HG02588 (cell line): ENCODE data around the gene TANGO2.

Experiments used
- ATAC-seq: cut with Tn5 transposase; IDR thresholded peaks from one replicate; pipeline ENCODE4 v1.9.1; 2021; ENCODE audit warnings: mild to moderate bottlenecking, moderate library complexity; ENCODE audit not compliant: unreplicated experiment

TANGO2 gene

GRCh38 chr22:20024650-20025397 is 3.9 kb downstream of the TANGO2 start:
- ATAC-seq: no peak

- ATAC-seq: no peak
Observed at GRCh38 chr22:20025401-20026203, 4.7 kb downstream of the TANGO2 start.

GRCh38 chr22:20026204-20026908 is 5.4 kb downstream of the TANGO2 start:
- no peak for ATAC-seq

- ATAC-seq: no peak
Observed at GRCh38 chr22:20026996-20027601, 6.2 kb downstream of the TANGO2 start.

DNA sequence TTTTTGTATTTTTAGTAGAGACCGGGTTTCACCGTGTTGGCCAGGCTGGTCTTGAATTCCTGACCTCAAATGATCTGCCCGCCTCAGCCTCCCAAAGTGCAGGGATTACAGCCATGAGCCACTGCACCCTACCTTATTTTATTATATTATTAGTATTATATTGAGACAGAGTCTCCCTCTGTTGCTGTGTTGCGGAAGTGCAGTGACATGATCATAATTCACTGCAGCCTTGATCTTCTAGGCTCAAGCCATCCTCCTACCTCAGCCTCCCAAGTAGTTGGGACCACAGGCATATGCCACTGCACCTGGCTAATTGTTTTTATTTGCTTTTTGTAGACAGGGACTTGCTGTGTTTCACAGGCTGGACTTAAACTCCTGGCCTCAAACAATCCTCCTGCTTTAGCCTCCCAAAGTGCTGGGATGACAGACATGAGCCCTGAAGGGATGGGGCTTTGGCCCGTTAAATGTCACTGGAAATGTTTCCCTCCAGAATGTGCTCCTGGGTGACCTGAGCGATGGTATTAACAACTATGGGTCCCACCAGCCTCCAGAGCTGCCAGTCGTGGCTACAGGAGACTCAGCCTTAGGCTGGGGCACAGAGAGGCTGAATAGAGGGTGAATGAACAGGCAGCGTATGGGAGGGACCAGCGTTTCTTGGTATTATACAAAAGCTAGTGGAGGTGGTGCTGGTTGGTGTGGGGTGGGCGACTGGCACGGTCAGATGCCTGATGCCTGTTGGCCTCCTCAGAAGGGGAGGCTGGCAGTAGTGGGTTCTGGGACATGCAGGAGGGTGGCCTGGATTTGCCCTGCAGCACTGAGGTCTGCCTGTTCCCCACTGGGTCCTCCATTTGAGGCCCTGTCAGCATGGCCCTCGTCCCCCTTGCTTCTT is 7.3 kb downstream of the TANGO2 start:
- no peak for ATAC-seq

GRCh38 chr22:20028855-20029549 is 8.1 kb downstream of the TANGO2 start:
- ATAC-seq: no peak

DNA sequence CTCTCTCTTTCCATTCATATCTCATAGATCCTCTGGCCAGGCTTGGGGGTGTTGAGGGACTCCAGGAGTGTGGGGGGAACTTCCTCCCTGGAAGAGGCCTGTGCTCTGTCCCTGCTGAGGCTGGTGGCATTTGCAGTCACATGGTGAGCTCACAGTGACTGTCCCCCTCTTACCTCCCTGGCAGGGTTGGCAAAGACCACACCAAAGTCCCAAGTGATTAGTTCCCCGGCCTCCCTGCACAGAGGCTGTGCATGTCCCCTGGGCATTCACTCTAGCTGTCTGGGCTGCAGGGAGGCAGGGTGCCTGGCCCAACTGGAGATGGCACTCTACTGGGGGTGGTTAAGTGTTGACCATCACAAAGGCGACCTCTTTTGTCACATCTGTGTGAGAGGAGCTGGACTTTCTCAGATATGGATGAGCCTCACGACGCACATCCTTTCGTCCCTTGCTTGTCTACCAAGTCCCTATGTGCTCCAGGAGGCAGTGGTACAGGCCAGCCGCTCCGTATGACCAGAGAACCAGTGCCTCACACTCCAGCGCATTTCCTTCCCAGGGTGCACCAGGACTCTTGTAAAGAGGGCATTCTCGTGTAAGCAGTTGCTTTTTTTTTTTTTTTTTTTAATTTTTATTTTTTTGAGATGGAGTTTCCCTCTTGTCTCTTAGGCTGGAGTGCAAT is 8.8 kb downstream of the TANGO2 start:
- no peak for ATAC-seq

GRCh38 chr22:20031732-20032406 is 11.0 kb downstream of the TANGO2 start:
- no peak for ATAC-seq

DNA sequence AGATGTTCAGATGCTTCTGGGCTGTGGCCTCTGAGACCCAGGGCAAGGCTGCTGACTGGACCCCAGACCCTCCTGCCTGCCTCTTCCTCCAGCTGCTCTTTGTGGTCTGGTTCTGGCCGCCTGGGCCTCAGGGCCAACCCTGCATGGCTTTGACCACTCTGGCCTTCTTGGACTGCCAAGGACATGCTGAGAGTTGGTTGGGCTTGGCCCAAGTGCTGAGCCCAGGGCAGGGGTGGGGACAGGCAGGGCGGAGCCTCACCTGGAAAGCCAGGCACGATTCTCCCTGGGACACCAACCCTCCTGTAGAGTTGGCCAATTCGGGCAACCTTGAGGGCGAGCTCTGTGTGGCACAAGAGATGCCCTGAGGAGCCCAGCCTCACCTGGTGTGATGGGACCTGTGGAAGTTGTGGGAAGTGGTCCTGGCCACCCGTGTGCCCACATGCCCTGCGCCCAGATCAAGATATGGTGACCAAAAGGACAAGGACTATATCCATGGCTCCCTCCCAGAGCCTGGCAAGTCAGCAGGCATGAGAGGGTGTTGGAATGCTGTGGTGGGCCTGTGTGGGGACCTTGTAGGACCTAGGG is 11.6 kb downstream of the TANGO2 start:
- no peak for ATAC-seq

GRCh38 chr22:20033045-20033706 is 12.3 kb downstream of the TANGO2 start:
- ATAC-seq: no peak

DNA sequence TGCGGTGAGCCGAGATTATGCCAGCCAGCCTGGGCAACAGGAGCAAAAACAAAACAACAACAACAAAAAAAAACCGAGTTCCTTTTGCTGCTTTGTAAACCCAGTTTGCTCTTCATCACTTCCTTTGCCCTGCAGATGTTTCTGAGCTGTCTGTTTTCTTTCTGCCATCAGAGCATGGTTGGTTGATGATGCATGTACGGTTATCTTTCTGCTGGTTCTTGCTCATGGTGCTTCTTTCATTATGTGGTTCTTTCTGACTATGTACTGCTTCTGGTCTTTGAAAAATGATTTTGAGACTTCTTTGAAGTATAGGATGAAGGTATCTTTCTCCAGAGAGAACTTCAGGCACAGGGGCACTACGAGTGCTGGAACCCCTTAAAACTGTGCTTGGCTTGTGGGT is 13.2 kb downstream of the TANGO2 start:
- ATAC-seq: no peak

DNA sequence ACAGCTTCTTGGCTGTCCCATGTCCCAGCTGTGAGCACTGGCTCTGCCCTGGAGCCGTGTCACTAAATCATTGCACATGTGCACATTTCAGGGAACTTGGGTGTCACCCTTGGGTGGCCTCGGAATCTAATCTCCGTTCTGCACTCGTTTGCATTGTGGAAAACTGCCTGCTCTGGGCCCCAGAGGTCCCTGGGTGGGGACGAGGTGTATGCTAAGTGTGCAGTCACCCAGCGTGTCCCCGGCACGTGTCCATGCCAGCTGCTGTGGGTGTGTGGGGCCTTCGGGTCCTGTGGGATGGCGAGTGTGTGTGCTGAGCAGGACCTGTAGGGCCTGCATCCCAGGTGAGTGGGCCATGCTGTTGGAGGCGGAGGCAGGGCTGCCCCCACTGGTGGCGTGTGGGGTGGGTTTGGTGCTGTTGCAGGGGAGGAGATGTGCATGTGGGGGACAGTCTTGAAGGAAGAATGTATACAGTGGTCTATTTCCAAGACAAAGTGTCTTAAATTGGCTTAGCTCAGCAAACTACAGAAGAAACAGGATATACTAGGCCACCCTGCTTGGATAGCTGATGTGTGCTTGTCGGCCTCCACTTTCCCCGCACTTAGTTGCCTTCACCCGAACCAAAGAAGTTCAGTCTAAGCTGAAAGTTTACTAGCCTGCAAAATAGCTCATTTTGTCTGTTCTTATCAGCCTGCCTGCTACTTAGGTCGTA is 14.6 kb downstream of the TANGO2 start:
- no peak for ATAC-seq

GRCh38 chr22:20036084-20036482 is 15.2 kb downstream of the TANGO2 start:
- ATAC-seq: no peak

DNA sequence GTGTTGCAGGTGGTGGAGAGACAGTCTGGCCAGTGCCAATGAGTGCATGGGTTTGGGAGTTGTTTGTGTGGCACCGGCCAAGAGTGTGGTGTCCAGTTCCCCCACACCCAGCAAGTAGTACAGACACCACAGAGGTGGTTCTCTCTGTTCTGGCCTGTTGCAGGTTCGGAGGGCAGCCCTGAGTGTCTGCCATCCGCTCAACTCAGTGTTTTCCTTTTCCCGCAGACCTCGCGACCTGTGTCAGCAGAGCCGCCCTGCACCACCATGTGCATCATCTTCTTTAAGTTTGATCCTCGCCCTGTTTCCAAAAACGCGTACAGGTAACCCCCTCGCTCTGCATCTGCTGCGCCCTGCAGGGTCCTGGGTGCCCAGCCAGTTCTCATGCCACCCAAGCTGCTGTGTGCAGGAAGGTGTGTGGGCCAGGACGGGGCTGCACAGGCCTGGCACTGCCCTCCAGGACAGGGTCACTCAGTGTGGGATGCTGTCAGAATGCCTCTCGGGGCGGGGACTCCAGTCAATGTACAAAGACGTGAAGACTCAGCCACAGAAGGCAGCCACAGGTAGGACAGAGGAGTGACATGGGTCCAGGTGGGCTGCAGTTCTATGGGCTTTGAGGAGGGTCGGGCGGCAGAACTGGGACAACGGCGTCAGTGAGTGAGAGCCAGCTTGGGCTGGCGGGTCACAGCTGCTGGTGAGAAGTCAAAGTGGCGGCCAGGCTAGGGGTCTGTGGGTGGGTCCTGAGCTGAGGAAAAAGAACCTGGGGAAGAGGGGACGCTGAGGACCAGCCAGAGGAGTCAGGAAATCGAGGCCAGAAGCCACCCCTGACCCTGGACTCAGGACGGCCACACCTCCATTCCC is 15.9 kb downstream of the TANGO2 start:
- ATAC-seq: no peak

DNA sequence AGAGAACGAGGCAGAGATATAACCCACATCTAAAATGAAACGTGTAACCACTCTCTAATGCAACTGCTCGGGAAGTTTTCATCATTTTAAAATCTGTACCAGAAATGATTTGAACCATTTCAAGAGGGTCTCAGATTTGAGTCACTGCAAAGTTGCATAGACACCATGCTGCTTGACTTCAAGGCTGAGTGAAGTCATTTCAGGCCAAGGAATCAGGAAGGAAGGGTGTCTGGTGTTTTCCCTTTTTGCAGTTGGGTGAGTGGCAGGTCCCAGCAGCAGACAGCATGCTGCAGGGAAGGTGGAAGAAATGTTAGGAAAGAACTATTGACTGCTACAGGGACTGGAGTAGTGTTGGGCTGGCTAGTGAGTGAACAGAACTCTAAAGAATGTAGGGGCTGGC is 16.5 kb downstream of the TANGO2 start:
- ATAC-seq: no peak

DNA sequence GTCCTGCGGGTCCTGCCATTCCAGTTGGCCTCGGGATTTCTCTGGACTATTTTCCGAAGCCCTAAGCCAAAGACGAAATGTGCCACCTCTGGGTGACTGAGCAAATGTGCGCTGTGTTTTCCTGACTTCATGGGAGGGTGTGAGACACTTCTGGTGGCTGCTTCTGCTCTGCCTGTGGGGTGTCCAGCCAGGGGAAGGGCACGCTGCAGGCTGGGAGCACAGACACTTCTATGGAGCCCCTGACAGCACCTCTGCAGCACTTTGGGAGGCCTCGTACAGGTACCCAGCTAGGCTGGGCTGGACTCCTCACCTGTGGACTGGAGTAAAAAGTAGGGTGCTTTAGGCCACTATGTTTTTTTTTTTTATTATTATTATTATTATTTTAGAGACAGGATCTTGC is 17.7 kb downstream of the TANGO2 start:
- no peak for ATAC-seq
